Transverse colon (tissue), 4 donors: ENCODE results near the gene PTDSS2. TPM values are rescaled to one million over a fixed set of nuclear protein-coding genes. Genes with fewer than 3 reads are reported as not detected.
"Not testable (repeated sequence)": the region's sequence is repeated elsewhere in the genome, so short reads cannot be mapped to it uniquely, and the experiment has no call there.

Source experiments
- DNase-seq: peaks from one replicate; pipeline ENCODE4 v3.0.0-alpha.2; 2019
- H3K27ac ChIP-seq, 4 donors: fragments of 200-600 bp; sonication (generic); 2 replicates each; pipeline ENCODE4 v1.5.1; 2016 to 2018; ENCODE audit warnings: inconsistent platforms in 4 of 4
- H3K27me3 ChIP-seq: fragments of 200-600 bp; sonication (generic); 2 replicates; pipeline ENCODE4 v1.5.1; 2017; ENCODE audit warnings: inconsistent platforms
- H3K36me3 ChIP-seq, 4 donors: fragments of 200-600 bp; sonication (generic); 2 replicates each; pipeline ENCODE4 v1.5.1; 2017 to 2019; ENCODE audit warnings: inconsistent platforms in 4 of 4
- H3K4me1 ChIP-seq, 4 donors: fragments of 200-600 bp; sonication (generic); 2 replicates each; pipeline ENCODE4 v1.5.1; 2017 to 2020; ENCODE audit warnings: inconsistent platforms in 4 of 4
- H3K4me3 ChIP-seq, 4 donors: fragments of 200-600 bp; sonication (generic); 1 replicate in 1 of 4; 2 replicates in 3 of 4; pipeline versions ENCODE4 v1.5.1 to v1.6.1; 2017 to 2019; ENCODE audit warnings: inconsistent platforms in 4 of 4
- H3K9me3 ChIP-seq, 2 donors: fragments of 200-600 bp; sonication (generic); 2 replicates each; pipeline ENCODE4 v1.5.1; 2017 to 2019; ENCODE audit warnings: inconsistent platforms in 2 of 2
- EP300 ChIP-seq: sonication (generic); formaldehyde crosslinking; IDR thresholded peaks from one replicate; pipeline ENCODE4 v1.6.1; 2017; ENCODE audit warnings: antibody characterized with exemption, low read depth
- POLR2A ChIP-seq: fragments of 450-650 bp; IDR thresholded peaks from one replicate; pipeline ENCODE4 v1.6.1; 2016; ENCODE audit warnings: antibody characterized with exemption, mild to moderate bottlenecking, moderate library complexity
- POLR2AphosphoS5 ChIP-seq, 3 donors: sonication (generic); formaldehyde crosslinking; IDR thresholded peaks; one replicate each; pipeline ENCODE4 v1.6.1; 2016; ENCODE audit warnings: antibody characterized with exemption in 3 of 3
- WGBS, 2 donors: methylation state at CpG; one replicate each; pipeline ENCODE4 v1.1.5; 2018; ENCODE audit warnings: low coverage in 1 of 2; 5-methylcytosine and 5-hydroxymethylcytosine counted together
- in situ Hi-C, 4 donors: fragments of 200-750 bp; cut with MboI; loops; one replicate each; pipeline versions ENCODE4 v1.15.0 to v1.15.1; 2017; ENCODE audit warnings: low sequenced_read_pairs in 3 of 4, low pct_ligation_motif_present in 1 of 4, low pct_unique_long_range_greater_than_20kb in 1 of 4
- intact Hi-C: fragments of 100-400 bp; cut with DNase I; formaldehyde crosslinking; loops from one replicate; pipeline ENCODE4 v1.15.1; 2023; ENCODE audit warnings: low total_unique reads
- total RNA-seq, 4 donors: library from RNA; depleted of rRNA; stranded (reverse); fragments of >200 nt; gene quantifications; one replicate each; pipeline ENCODE4 v1.1.0, GENCODE V29; 2016
- TF ChIP-seq, protein P1 (sequence below), 5 experiments: fragments of 200-600 bp in 3 of 5; fragments of 450-650 bp in 2 of 5; sonication (generic) in 3 of 5; IDR thresholded peaks; 1 replicate in 2 of 5; 2 replicates in 3 of 5; pipeline ENCODE4 v1.5.1; 2016 to 2017; ENCODE audit warnings: antibody characterized with exemption in 5 of 5, inconsistent platforms in 3 of 5, mild to moderate bottlenecking in 2 of 5, moderate library complexity in 1 of 5

PTDSS2 gene
- total RNA-seq = 100 to 1,000 TPM in 2 of 4 donors, 10 to 100 TPM in 2; 28.5 to 264 (median 76.0) TPM

DNA sequence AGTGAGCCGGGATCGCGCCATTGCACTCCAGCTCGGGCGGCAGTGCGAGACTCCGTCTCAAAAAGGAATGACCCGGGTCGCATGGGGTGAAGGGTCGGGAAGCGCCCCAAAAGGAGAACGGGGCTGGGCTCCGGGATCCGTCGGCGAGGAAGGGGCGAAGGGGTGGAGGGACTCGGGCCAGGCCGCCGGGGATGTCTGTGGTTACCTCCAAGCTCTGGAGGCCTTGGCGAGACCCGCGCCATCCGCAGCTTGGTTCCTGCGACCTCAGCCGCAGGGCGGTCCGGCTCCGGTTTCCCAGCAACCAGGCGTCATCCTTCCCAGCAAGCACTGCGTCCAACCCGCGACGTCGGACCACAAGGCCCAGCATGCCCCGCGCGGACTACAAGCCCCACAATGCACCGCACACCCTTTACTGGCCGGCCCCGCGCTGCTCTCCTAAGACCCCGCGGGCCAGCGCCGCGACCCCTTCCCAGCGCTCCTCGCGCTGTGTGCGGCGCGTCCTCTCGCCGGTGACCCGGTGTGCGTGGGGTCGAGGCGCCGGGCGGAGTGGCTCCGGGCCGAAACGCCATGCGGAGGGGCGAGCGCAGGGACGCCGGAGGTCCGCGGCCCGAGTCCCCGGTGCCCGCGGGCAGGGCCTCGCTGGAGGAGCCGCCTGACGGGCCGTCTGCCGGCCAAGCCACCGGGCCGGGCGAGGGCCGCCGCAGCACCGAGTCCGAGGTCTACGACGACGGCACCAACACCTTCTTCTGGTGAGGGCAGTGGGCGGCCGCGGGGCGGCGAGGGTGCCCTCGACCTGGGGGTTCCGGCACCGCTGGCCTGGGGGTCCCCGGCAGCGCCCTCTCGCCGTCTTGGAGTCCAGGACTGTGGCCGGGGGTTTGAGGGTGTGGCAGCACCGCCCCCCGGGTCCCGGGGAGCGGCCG, at the start of gene PTDSS2:
TSS of gene PTDSS2 (plus strand) at position 391 of the 920 bp plus-strand sequence. CDS start at position 568, 177 bp downstream.
- peaks cover 19 to 51% (median 35%) of the 10 kb centered on the region in 4 donors for H3K4me1 ChIP-seq
- H3K9me3 ChIP-seq = no peaks in the 10 kb centered on the region
- H3K36me3 ChIP-seq = no peaks in the 10 kb centered on the region
- DNase-seq = peak; percentile 97
- intact Hi-C loops (loop anchor here (10.0 kb wide), 2 partner anchors 55 to 75 kb away; partner anchors contain the start of gene RNH1), in situ Hi-C loops (loop anchor here in 1 of 4 donors (10.0 kb wide), 1 partner anchor 45 kb away; no protein-coding TSS in a partner anchor)
- H3K27ac ChIP-seq = peak within 1 kb of the TSS; percentile 92 to 98 (median 95)
- H3K4me3 ChIP-seq = peak within 1 kb of the TSS; percentile 76 to 99 (median 94)
- WGBS, 2 donors = 1% methylated on average over 59 of the region's 108 CpGs; no CpG with 5 or more reads in 1 of the 2 donors
- TF ChIP-seq, protein P1, sequence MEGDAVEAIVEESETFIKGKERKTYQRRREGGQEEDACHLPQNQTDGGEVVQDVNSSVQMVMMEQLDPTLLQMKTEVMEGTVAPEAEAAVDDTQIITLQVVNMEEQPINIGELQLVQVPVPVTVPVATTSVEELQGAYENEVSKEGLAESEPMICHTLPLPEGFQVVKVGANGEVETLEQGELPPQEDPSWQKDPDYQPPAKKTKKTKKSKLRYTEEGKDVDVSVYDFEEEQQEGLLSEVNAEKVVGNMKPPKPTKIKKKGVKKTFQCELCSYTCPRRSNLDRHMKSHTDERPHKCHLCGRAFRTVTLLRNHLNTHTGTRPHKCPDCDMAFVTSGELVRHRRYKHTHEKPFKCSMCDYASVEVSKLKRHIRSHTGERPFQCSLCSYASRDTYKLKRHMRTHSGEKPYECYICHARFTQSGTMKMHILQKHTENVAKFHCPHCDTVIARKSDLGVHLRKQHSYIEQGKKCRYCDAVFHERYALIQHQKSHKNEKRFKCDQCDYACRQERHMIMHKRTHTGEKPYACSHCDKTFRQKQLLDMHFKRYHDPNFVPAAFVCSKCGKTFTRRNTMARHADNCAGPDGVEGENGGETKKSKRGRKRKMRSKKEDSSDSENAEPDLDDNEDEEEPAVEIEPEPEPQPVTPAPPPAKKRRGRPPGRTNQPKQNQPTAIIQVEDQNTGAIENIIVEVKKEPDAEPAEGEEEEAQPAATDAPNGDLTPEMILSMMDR (IDR thresholded peaks at IDR 0.05) = no peak
- TF ChIP-seq POLR2A (peak; percentile 75), EP300 (no peak), POLR2AphosphoS5 (IDR thresholded peaks at IDR 0.05) (peak; percentile 91 to 92 (median 91))
- no peaks in the 10 kb centered on the region for H3K27me3 ChIP-seq

DNA sequence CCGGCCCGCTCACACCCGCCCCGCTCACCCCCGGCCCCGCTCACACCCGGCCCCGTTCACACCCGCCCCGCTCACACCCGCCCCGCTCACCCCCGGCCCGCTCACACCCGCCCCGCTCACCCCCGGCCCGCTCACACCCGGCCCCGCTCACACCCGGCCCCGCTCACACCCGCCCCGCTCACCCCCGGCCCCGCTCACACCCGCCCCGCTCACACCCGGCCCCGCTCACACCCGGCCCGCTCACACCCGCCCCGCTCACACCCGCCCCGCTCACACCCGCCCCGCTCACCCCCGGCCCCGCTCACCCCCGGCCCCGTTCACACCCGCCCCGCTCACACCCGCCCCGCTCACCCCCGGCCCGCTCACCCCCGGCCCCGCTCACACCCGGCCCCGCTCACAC, 48.9 kb upstream of the PTDSS2 start:
- intact Hi-C loops (loop anchor here (10.0 kb wide), 1 partner anchor 104 kb away; the partner anchor contains the start of gene RNH1), in situ Hi-C loops (loop anchor here in 1 of 4 donors (10.0 kb wide), 1 partner anchor 54 kb away; the partner anchor contains the start of gene PTDSS2)
- H3K27ac ChIP-seq, DNase-seq, H3K36me3 ChIP-seq, H3K9me3 ChIP-seq, H3K4me3 ChIP-seq: not testable (repeated sequence)
- WGBS, 2 donors = no CpG with 5 or more reads among the region's 52 CpGs
- peaks cover 13% of the 10 kb centered on the region for H3K27me3 ChIP-seq
- peaks cover 4 to 19% (median 10%) of the 10 kb centered on the region in 4 donors for H3K4me1 ChIP-seq

- no peaks in the 10 kb centered on the region for H3K9me3 ChIP-seq
- TF ChIP-seq, protein P1 (IDR thresholded peaks at IDR 0.05) = no peak
- in situ Hi-C loops = loop anchor here in 1 of 4 donors (10.0 kb wide), 1 partner anchor 52 kb away; the partner anchor contains the start of gene PTDSS2
- 89% methylated on average over 28 of the region's 55 CpGs; no CpG with 5 or more reads in 1 of the 2 donors for WGBS, 2 donors
- H3K4me3 ChIP-seq = no peak overlapping the region
- H3K27me3 ChIP-seq = peaks cover 13% of the 10 kb centered on the region
- H3K27ac ChIP-seq = no peak overlapping the region
- peaks cover 8 to 22% (median 17%) of the 10 kb centered on the region in 4 donors for H3K4me1 ChIP-seq
- H3K36me3 ChIP-seq = no peaks in the 10 kb centered on the region
- DNase-seq = no peak
- intact Hi-C loops = loop anchor here (10.0 kb wide), 1 partner anchor 102 kb away; the partner anchor contains the start of gene RNH1
Observed at GRCh38 chr11:403021-403760, 46.9 kb upstream of the PTDSS2 start.

DNA sequence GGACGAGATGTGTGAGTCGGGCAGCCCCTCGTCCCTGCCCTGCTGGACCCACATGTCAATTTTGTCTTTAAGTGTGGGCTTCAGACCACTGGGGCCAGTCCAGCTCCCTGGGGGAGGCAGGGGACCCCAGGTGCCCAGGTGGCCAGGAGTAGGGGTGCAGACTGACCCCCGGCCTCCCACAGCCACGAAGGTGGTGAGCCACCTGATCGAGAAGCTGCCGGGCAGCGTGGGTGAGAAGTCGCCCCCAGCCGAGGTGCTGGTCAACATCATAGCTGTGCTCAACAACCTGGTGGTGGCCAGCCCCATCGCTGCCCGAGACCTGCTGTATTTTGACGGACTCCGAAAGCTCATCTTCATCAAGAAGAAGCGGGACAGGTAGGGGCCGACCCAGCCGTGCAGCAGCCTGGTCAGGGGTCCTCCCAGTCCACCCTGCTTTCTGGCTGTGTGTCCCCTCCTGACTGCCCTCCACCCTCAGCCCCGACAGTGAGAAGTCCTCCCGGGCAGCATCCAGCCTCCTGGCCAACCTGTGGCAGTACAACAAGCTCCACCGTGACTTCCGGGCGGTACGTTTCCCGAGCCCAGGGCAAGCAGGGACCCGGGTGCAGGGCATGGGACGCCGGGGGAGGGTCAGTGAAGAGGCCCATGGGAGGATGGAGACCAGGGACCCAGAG, 46.2 kb upstream of the PTDSS2 start:
- H3K4me1 ChIP-seq = peaks cover 8 to 22% (median 17%) of the 10 kb centered on the region in 4 donors
- H3K9me3 ChIP-seq = no peaks in the 10 kb centered on the region
- in situ Hi-C loops (loop anchor here in 1 of 4 donors (10.0 kb wide), 1 partner anchor 51 kb away; the partner anchor contains the start of gene PTDSS2), intact Hi-C loops (loop anchor here (10.0 kb wide), 1 partner anchor 101 kb away; the partner anchor contains the start of gene RNH1)
- no peaks in the 10 kb centered on the region for H3K36me3 ChIP-seq
- WGBS, 2 donors = 93% methylated on average over 27 of the region's 27 CpGs; no CpG with 5 or more reads in 1 of the 2 donors
- DNase-seq = no peak
- peaks cover 13% of the 10 kb centered on the region for H3K27me3 ChIP-seq
- H3K4me3 ChIP-seq = no peak overlapping the region
- H3K27ac ChIP-seq = no peak overlapping the region
- TF ChIP-seq, protein P1 (IDR thresholded peaks at IDR 0.05) = no peak
- TF ChIP-seq POLR2AphosphoS5 (IDR thresholded peaks at IDR 0.05) (no peak), POLR2A (no peak), EP300 (no peak)
